Measurements from ENCODE around the gene ITIH5.

ITIH5 gene

DNA sequence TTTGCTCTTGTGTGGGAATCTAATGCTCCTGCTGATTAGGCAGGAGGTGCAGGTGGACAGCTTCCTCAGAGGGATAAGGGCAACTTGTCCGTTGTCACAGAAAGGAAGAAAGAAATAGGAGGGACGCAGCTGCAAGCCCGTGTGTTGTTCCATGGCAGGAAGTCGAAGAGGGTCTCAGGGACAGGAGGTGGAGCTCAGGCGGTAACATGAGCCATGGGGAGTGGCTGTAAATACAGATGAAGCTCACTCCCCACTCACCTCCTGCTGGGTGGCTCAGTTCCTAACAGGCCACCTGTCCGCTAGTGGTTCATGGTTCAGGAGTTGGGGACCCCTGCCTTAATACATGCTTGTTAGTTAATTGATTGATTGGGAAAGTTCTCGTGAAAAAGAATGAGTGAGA, 154.3 kb downstream of the ITIH5 start:
- no peak overlapping the region for H3K27ac Mint-ChIP-seq
- H3K4me1 Mint-ChIP-seq (ENCODE audit: low read depth), result peaks cover 18% of the 10 kb centered on the region
- intact Hi-C loops (cut with micrococcal nuclease), result no loop called here
- H3K4me3 Mint-ChIP-seq, result no peak overlapping the region
- H3K27me3 Mint-ChIP-seq, result no peaks in the 10 kb centered on the region
- H3K9me3 Mint-ChIP-seq, result peaks cover 18% of the 10 kb centered on the region
- H3K36me3 Mint-ChIP-seq (ENCODE audit: low read depth), result no peaks in the 10 kb centered on the region

DNA sequence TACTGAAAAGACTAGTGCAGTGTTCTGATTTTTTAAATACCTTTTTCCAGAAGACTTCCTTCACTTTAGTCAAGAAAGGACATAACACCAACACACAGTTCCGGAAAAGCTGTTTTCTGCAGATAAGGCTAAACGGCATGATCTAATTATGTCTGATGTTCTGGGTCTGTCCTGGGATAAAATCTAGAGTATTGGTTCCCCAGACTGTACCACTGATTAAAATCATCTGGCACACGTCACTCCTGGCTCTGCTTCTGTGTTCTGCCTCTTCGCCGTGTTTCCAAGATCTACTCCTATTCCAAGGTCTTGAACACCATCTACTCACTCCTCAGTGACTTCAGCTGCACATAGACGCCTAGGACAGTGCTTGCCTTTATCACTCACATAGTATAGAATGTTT, 155.2 kb downstream of the ITIH5 start:
- H3K27me3 Mint-ChIP-seq, result no peaks in the 10 kb centered on the region
- H3K4me3 Mint-ChIP-seq, result no peak overlapping the region
- H3K36me3 Mint-ChIP-seq (ENCODE audit: low read depth), result no peaks in the 10 kb centered on the region
- H3K4me1 Mint-ChIP-seq (ENCODE audit: low read depth), result peaks cover 14% of the 10 kb centered on the region
- intact Hi-C loops (cut with micrococcal nuclease), result no loop called here
- H3K9me3 Mint-ChIP-seq, result peaks cover 18% of the 10 kb centered on the region
- no peak overlapping the region for H3K27ac Mint-ChIP-seq

Measured in dendritic cell treated with granulocyte-macrophage colony-stimulating factor and Interleukin-4, amounts not matched to agents 40 ng/mL and 50 ng/mL, for 4 days (primary cell).